GM13977 (cell line): ENCODE results near the gene SYS1.

Experiments
- DNase-seq: peaks from one replicate; pipeline ENCODE4 v3.0.0; 2012; ENCODE audit warnings: low spot score
- in situ Hi-C: fragments of 300-500 bp; cut with MboI; formaldehyde crosslinking; loops from one replicate; pipeline ENCODE4 v1.12.0; 2022; ENCODE audit warnings: low sequenced_read_pairs, low pct_unique_long_range_greater_than_20kb, mixed read lengths, inconsistent platforms; ENCODE audit not compliant: unreplicated experiment
- TF ChIP-seq, protein P1 (sequence below): IDR thresholded peaks from 2 replicates; pipeline ENCODE4 v1.5.1; 2012; ENCODE audit warnings: mild to moderate bottlenecking, control low read depth; ENCODE audit not compliant: insufficient read depth; ENCODE audit errors: extremely low read depth, missing control alignments

The SYS1 gene

DNA sequence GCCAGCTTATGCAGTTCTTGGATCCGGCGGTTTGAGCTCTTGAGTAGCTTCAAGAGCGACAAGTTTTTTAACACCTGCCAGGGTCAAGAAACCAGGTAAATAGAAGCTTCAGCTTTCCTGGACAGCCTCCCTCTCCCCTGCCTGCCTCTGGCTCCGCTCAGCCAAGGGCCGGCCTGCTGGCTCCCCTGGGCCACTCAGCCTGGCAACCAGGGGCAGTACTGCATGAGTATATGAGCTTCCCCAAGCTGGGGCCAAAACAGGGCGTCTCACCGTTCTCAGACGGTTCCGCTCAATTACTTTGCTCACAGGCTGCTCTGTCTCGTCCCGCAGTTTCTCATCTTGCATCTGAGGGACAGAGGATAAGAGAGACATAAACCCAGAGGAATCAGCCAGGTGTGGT lies 14.3 kb downstream of the SYS1 start:
- TF ChIP-seq, protein P1, sequence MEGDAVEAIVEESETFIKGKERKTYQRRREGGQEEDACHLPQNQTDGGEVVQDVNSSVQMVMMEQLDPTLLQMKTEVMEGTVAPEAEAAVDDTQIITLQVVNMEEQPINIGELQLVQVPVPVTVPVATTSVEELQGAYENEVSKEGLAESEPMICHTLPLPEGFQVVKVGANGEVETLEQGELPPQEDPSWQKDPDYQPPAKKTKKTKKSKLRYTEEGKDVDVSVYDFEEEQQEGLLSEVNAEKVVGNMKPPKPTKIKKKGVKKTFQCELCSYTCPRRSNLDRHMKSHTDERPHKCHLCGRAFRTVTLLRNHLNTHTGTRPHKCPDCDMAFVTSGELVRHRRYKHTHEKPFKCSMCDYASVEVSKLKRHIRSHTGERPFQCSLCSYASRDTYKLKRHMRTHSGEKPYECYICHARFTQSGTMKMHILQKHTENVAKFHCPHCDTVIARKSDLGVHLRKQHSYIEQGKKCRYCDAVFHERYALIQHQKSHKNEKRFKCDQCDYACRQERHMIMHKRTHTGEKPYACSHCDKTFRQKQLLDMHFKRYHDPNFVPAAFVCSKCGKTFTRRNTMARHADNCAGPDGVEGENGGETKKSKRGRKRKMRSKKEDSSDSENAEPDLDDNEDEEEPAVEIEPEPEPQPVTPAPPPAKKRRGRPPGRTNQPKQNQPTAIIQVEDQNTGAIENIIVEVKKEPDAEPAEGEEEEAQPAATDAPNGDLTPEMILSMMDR = no peak
- in situ Hi-C loops = no loop called here
- DNase-seq = no peak

DNA sequence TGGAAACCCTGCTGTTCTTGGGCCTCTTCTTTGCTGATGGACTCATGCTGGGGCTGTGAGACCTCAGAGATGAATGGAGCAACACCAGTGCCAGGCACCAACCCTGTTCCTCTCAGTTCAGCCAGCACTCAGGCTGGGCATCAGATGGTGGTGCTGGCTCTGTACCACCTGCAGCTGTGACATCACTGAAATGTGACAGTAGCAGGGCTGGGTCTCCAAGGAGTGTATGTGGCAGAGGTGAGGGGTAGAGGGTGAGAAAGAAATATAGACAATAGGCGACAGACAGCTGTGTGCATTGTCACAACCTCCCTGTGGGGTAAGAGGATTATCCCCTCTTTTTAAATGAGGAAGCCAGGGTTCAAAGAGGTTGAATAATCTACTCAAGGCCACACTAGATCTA lies 15.2 kb downstream of the SYS1 start, which contains the start of gene TP53TG5:
TP53TG5 (minus strand) TSS at position 135 of the 400 bp plus-strand sequence; CDS start at position 46, 89 bp downstream.
- in situ Hi-C loops = no loop called here
- TF ChIP-seq, protein P1 = no peak
- DNase-seq = no peak

DNA sequence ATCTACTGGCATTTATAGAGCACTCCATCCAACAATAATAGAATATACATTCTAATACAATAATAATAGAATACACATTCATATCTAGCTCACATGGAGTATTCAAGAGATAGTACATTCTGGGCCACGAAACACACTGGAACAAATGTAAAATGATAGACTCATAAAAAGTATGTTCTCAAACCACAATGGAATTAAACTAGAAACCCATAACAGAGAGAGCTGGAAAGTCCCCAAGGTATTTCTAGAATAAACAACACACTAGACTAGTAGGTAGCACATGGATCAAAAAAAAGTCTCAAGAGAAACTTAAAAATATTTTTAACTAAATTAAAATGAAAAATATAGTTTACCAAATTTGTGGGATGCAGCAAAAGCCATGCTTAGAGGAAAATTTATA lies 24.3 kb downstream of the SYS1 start:
- DNase-seq = no peak
- in situ Hi-C loops = no loop called here
- TF ChIP-seq, protein P1 = no peak

DNA sequence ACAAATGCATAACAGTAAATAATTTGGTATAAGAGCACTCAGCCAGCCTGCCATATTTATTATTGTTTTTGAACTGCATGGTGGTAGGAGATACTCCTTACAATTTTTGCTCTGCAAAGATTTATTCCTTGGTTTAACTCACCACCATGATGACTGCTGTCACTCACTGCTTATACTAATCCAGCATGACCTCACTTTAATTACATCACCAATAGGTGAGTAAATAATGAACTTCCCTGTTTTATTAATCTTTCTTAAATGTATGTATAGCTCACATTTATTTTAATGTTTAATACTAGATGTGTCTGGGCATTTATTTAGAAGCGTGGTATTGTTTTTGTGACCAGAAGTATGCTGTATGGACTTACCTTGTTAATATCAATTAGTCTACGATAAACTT lies 28.0 kb downstream of the SYS1 start:
- in situ Hi-C loops = no loop called here
- TF ChIP-seq, protein P1 = no peak
- no peak for DNase-seq

DNA sequence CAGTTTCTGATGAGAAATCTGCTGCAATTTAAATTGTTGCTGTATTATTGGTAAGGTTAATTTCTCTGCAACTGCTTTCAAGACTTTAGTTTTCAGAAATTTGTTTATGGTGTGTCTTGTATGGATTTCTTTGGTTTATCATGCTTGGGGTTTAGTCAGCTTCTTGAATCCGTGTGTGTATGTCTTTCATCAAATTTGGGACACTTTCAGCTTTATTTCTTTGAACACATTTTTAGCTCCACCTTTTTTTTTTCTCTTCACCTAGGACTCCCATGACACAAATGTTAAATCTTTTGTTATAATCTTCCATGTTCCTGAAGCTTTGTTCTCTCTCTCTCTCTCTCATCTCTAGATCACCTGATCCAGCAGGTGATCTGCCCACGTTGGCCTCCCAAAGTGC lies 28.6 kb downstream of the SYS1 start:
- TF ChIP-seq, protein P1 = no peak
- in situ Hi-C loops = no loop called here
- DNase-seq = no peak

DNA sequence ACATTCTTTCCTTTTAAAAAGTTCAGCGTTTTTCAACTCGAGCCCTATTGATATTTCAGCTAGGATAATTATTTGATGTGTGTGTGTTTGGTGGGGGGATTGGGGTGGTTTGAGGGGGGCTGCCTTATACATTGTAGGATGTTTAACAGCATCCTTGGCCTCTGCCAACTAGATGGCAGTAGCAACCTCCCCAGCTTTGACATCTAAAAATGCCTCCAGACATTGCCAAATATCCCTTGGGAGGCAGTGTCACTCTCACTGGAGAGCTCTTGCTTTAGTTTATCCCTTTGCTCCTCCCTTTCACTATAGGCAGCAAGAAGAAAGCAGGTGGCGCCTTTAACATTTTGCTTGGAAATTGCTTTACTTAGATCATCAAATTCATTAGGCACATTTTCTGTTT lies 29.8 kb downstream of the SYS1 start:
- no peak for DNase-seq
- TF ChIP-seq, protein P1 = no peak
- in situ Hi-C loops = no loop called here

DNA sequence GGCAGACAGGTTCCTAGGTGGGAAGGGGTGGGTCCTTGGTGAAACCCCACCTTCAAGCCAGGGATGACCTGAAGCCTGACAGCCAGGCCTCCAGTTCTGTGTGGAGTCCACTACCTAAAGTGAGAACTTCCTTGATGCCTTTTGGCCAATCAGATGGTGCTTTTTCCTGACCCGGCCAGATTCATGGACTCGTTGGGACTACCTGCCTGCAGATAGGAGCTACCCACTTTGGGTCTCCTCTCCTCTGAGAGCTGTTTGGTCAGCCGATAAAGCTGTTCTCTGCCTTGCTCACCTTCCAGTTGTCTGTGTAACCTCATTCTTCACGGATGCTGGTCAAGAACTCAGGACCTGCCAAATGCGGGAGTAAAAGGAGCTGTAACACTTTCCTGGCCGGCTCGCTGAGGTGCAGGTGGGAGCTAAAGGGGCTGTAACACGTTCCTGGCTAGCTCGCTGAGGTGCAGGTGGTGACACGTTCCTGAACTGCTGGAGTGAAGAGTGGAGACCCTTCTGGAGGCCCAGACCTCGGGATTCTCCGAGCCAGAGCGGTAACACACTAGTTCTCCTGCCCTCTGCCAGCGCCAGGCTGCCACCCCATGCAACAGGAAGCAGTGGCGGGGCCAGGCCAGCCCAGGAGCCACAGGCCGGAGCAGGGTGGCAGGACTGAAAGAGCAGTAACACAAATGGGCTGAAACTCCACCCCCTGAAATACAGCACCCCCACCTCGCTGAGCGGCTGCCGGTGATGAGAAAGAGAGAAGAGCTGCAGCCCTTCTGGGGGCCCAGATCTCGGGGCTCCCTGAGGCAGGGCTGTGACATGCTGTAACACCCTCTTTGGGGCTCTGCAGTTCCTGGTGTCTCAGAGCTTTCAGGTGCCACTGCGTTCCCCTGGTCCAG lies 31.5 kb downstream of the SYS1 start:
- in situ Hi-C loops = no loop called here
- TF ChIP-seq, protein P1 = no peak
- no peak for DNase-seq
